K562 (cell line): ENCODE measurements around the gene RELL1. TPM values are rescaled to one million over a fixed set of nuclear protein-coding genes. Genes with fewer than 3 reads are reported as not detected.

Experiments
- ATAC-seq: fragments of 200-7000 bp; cut with Tn5 transposase; 3 replicates; pipeline ENCODE4 v1.9.1; 2020; ENCODE audit warnings: moderate library complexity
- BruUV-seq: library from RNA; stranded (reverse); fragments of 400-500 nt; replicated peaks from 2 replicates; lab custom pipeline; 2021; lab: Mats Ljungman, UMichigan
- CTCF ChIA-PET: fragments of 300-600 bp; formaldehyde crosslinking; extraction: SDS; loops from one replicate; lab custom pipeline; 2021; ENCODE audit warnings: low intra/inter-chr PET ratio; lab: Yijun Ruan, JAX
- POLR2A ChIA-PET: fragments of 300-600, 350-650 bp; sonication (Branson Sonifier 250); formaldehyde crosslinking; extraction: SDS; loops from one replicate; lab custom pipeline; 2021; ENCODE audit warnings: antibody characterized with exemption, inconsistent platforms; lab: Yijun Ruan, JAX
- DNase-seq, 4 experiments: peaks; one replicate each; pipeline versions ENCODE4 v3.0.0 to v3.0.0-alpha.2; 2011 to 2018; ENCODE audit warnings: low spot score in 3 of 4, mixed read lengths in 3 of 4; ENCODE audit errors: extremely low read depth in 1 of 4
- FAIRE-seq: peaks from 2 replicates; lab custom pipeline; 2011; peaks lifted over from hg19 to GRCh38; lab: Jason Lieb, UNC
- H2AFZ ChIP-seq: 2 replicates; pipeline ENCODE4 v1.6.0; 2011; ENCODE audit warnings: low read depth, low read length, control low read depth, inconsistent platforms
- H3K27ac ChIP-seq: fragments of 200-600 bp; 3 replicates; pipeline ENCODE4 v1.8.0; 2011; ENCODE audit warnings: low read depth, mild to moderate bottlenecking, control low read depth, inconsistent platforms, low read length, moderate library complexity, mixed read lengths; ENCODE audit errors: extremely low read depth
- H3K27me3 ChIP-seq, 2 experiments: fragments of 300-600 bp in 1 of 2; 2 replicates in 1 of 2; 3 replicates in 1 of 2; pipeline versions ENCODE4 v1.6.0 to v1.8.0; 2011; ENCODE audit warnings: inconsistent platforms in 2 of 2, low read length in 2 of 2, mild to moderate bottlenecking in 1 of 2, mixed read lengths in 1 of 2, moderate library complexity in 1 of 2; ENCODE audit not compliant: control insufficient read depth in 2 of 2, insufficient read depth in 2 of 2
- H3K36me3 ChIP-seq: fragments of 300-600 bp; 3 replicates; pipeline ENCODE4 v1.8.0; 2011; ENCODE audit warnings: mild to moderate bottlenecking, low read length, inconsistent platforms; ENCODE audit not compliant: control insufficient read depth, insufficient read depth
- H3K4me1 ChIP-seq, 2 experiments: fragments of 200-600 bp in 1 of 2; replicated peaks in 1 of 2; 2 replicates in 1 of 2; 3 replicates in 1 of 2; pipeline versions ENCODE4 v1.5.1 to v1.8.0; 2011; ENCODE audit warnings: inconsistent platforms in 2 of 2, low read length in 2 of 2, mild to moderate bottlenecking in 1 of 2, mixed read lengths in 1 of 2, moderate library complexity in 1 of 2; ENCODE audit not compliant: control insufficient read depth in 2 of 2, insufficient read depth in 2 of 2
- H3K4me2 ChIP-seq: 2 replicates; pipeline ENCODE4 v1.6.1; 2011; ENCODE audit warnings: low read length, control low read depth, inconsistent platforms, mixed read lengths; ENCODE audit not compliant: insufficient read depth
- H3K4me3 ChIP-seq: fragments of 200-600 bp; sonication (generic), shearing (Covaris generic); 2 replicates; pipeline ENCODE4 v1.5.1; 2016; ENCODE audit warnings: control low read depth, inconsistent platforms
- H3K79me2 ChIP-seq: fragments of 200-600 bp; 3 replicates; pipeline ENCODE4 v1.8.0; 2011; ENCODE audit warnings: low read length, inconsistent platforms; ENCODE audit not compliant: control insufficient read depth, insufficient read depth
- H3K9ac ChIP-seq, 2 experiments: 2 replicates each; pipeline versions ENCODE4 v1.6.0 to v1.6.1; 2011; ENCODE audit warnings: low read depth in 2 of 2, low read length in 2 of 2, control low read depth in 1 of 2, inconsistent platforms in 1 of 2, mild to moderate bottlenecking in 1 of 2, mixed read lengths in 1 of 2; ENCODE audit not compliant: insufficient read depth in 1 of 2
- H3K9me1 ChIP-seq: one replicate; pipeline ENCODE4 v1.6.0; 2011; ENCODE audit warnings: inconsistent platforms, mild to moderate bottlenecking, low read length, moderate library complexity; ENCODE audit not compliant: control insufficient read depth, insufficient read depth
- H3K9me3 ChIP-seq: replicated peaks from 2 replicates; pipeline ENCODE4 v1.5.1; 2011; ENCODE audit warnings: low read depth, low read length, inconsistent platforms; ENCODE audit not compliant: control insufficient read depth, insufficient read depth
- H4K20me1 ChIP-seq: replicated peaks from 2 replicates; pipeline ENCODE4 v1.6.1; 2011; ENCODE audit warnings: low read length, inconsistent platforms, mixed read lengths; ENCODE audit not compliant: control insufficient read depth, insufficient read depth
- BCOR ChIP-seq: fragments of 450-650 bp; IDR thresholded peaks from 2 replicates; pipeline ENCODE4 v1.6.1; 2016
- BMI1 ChIP-seq: fragments of 150-350 bp; IDR thresholded peaks from 2 replicates; pipeline ENCODE4 v1.6.1; 2014; ENCODE audit warnings: low read length
- BRCA1 ChIP-seq, 2 experiments: fragments of 450-650 bp in 1 of 2; sonication (generic) in 1 of 2; formaldehyde crosslinking in 1 of 2; IDR thresholded peaks; 2 replicates each; pipeline versions ENCODE4 v1.5.0 to v1.6.1; 2017 to 2020; ENCODE audit warnings: mild to moderate bottlenecking in 1 of 2, missing genetic modification reagents in 1 of 2
- CBX3 ChIP-seq, 2 experiments: IDR thresholded peaks; 1 replicate in 1 of 2; 2 replicates in 1 of 2; pipeline ENCODE4 v1.6.1; 2012; ENCODE audit warnings: inconsistent platforms in 2 of 2, low read length in 2 of 2, borderline replicate concordance in 1 of 2, control low read depth in 1 of 2
- ELF4 ChIP-seq: fragments of 450-650 bp; formaldehyde crosslinking; IDR thresholded peaks from 2 replicates; pipeline ENCODE4 v1.4.0; 2022; ENCODE audit warnings: missing genetic modification characterization
- ETS2 ChIP-seq: IDR thresholded peaks from 2 replicates; pipeline ENCODE4 v1.6.1; 2016; ENCODE audit warnings: borderline replicate concordance, missing genetic modification characterization, mild to moderate bottlenecking, moderate library complexity, missing compliant biosample characterization; ENCODE audit not compliant: poor library complexity, severe bottlenecking
- ETV6 ChIP-seq, 3 experiments: fragments of 150-350 bp in 1 of 3; sonication (generic) in 1 of 3; formaldehyde crosslinking in 1 of 3; IDR thresholded peaks; 2 replicates each; pipeline versions ENCODE4 v1.6.1 to v1.8.0; 2014 to 2022; ENCODE audit warnings: borderline replicate concordance in 2 of 3, low read depth in 2 of 3, antibody characterized with exemption in 1 of 3, low read length in 1 of 3, mild to moderate bottlenecking in 1 of 3, missing genetic modification reagents in 1 of 3
- KLF13 ChIP-seq: fragments of 450-650 bp; IDR thresholded peaks from 2 replicates; pipeline ENCODE4 v1.6.1; 2016; ENCODE audit warnings: missing genetic modification characterization, low read depth, mild to moderate bottlenecking, missing compliant biosample characterization, moderate library complexity, borderline replicate concordance
- NCOR1 ChIP-seq: fragments of 450-650 bp; IDR thresholded peaks from 2 replicates; pipeline ENCODE4 v1.6.1; 2016; ENCODE audit warnings: mild to moderate bottlenecking, moderate library complexity
- PHF21A ChIP-seq: fragments of 450-650 bp; IDR thresholded peaks from 2 replicates; pipeline ENCODE4 v1.6.1; 2017; ENCODE audit warnings: low read depth, borderline replicate concordance
- RBFOX2 ChIP-seq: fragments of 200-400 bp; formaldehyde crosslinking; IDR thresholded peaks from 2 replicates; pipeline ENCODE4 v1.6.1; 2017; ENCODE audit warnings: low read depth, mild to moderate bottlenecking, low read length, moderate library complexity
- RBM14 ChIP-seq: fragments of 200-400 bp; formaldehyde crosslinking; IDR thresholded peaks from 2 replicates; pipeline ENCODE4 v1.6.1; 2018; ENCODE audit warnings: low read depth, mild to moderate bottlenecking, low read length, moderate library complexity, borderline replicate concordance; ENCODE audit not compliant: insufficient read depth
- SMARCE1 ChIP-seq: fragments of 450-650 bp; IDR thresholded peaks from 2 replicates; pipeline ENCODE4 v1.7.1; 2016; ENCODE audit warnings: mild to moderate bottlenecking
- SRSF3 ChIP-seq: fragments of 200-400 bp; formaldehyde crosslinking; IDR thresholded peaks from 2 replicates; pipeline ENCODE4 v1.6.1; 2016; ENCODE audit warnings: mild to moderate bottlenecking, low read length, moderate library complexity; ENCODE audit not compliant: insufficient read depth
- ZNF212 ChIP-seq: fragments of 450-650 bp; formaldehyde crosslinking; IDR thresholded peaks from 2 replicates; pipeline ENCODE4 v1.4.0; 2020; ENCODE audit warnings: mild to moderate bottlenecking
- ZNF3 ChIP-seq: fragments of 250-450 bp; sonication (Bioruptor Pico); IDR thresholded peaks from 2 replicates; pipeline ENCODE4 v1.5.0; 2021; ENCODE audit warnings: mild to moderate bottlenecking, moderate library complexity
- WGBS: fragments of 100-300 bp; shearing (Covaris generic); methylation state at CpG from one replicate; pipeline ENCODE4 v1.1.6; 2016; ENCODE audit warnings: low coverage, mixed read lengths; ENCODE audit not compliant: insufficient coverage; ENCODE audit errors: missing lambda C conversion rate; 5-methylcytosine and 5-hydroxymethylcytosine counted together
- in situ Hi-C: fragments of 300-500 bp; cut with MboI; formaldehyde crosslinking; loops from 4 replicates; pipeline ENCODE4 v1.15.0; 2018; ENCODE audit warnings: inconsistent platforms, mixed read lengths
- intact Hi-C: fragments of 100-400 bp; cut with micrococcal nuclease; formaldehyde crosslinking; loops from 2 replicates; pipeline ENCODE4 v1.14.2; 2022
- polyA plus RNA-seq, 8 experiments: library from polyadenylated mRNA; depleted of rRNA in 4 of 8; stranded (reverse) in 5 of 8; unstranded in 3 of 8; fragments of >200 nt; fragmentation: Nextera tagmentation in 2 of 8; fragmentation: Illumina TruSeq in 1 of 8; extraction: Ambion mirVana in 2 of 8; extraction: Trizol in 1 of 8; gene quantifications; 2 replicates each; pipeline versions ENCODE4 v1.2.1 to v1.2.3, GENCODE V29; 2011 to 2014; ENCODE audit warnings: inconsistent platforms in 1 of 8, missing spikeins in 1 of 8
- total RNA-seq, 7 experiments: library from RNA; depleted of rRNA in 6 of 7; stranded (reverse); fragments of >200 nt in 6 of 7; fragmentation: Illumina TruSeq in 2 of 7; extraction: Trizol in 2 of 7; gene quantifications; 2 replicates each; pipeline versions ENCODE4 v1.2.1 to v1.2.3, GENCODE V29; 2011 to 2021; ENCODE audit warnings: low replicate concordance in 1 of 7
- TF ChIP-seq, protein P1 (sequence below), 2 experiments: fragments of 200-800 bp in 1 of 2; sonication (Bioruptor generic) in 1 of 2; sonication (generic) in 1 of 2; formaldehyde crosslinking in 1 of 2; IDR thresholded peaks in 1 of 2; conservative IDR thresholded peaks in 1 of 2; 2 replicates each; pipeline versions ENCODE4 v1.5.0 to v1.6.1; 2016 to 2020; ENCODE audit warnings: missing compliant biosample characterization in 1 of 2, missing genetic modification characterization in 1 of 2, missing genetic modification reagents in 1 of 2
- TF ChIP-seq, protein P2 (sequence below): fragments of 450-650 bp; conservative IDR thresholded peaks from 2 replicates; pipeline ENCODE4 v1.6.1; 2016; ENCODE audit warnings: missing genetic modification characterization, low read depth, mild to moderate bottlenecking, control low read depth, missing compliant biosample characterization

The RELL1 gene
- total and polyA plus RNA-seq, 9 of the 15 experiments (the other 6 are each of a cell fraction or from before 2014, with no cell fraction given): 0.06 to 3.5 (median 1.7) TPM; not detected in 1

DNA sequence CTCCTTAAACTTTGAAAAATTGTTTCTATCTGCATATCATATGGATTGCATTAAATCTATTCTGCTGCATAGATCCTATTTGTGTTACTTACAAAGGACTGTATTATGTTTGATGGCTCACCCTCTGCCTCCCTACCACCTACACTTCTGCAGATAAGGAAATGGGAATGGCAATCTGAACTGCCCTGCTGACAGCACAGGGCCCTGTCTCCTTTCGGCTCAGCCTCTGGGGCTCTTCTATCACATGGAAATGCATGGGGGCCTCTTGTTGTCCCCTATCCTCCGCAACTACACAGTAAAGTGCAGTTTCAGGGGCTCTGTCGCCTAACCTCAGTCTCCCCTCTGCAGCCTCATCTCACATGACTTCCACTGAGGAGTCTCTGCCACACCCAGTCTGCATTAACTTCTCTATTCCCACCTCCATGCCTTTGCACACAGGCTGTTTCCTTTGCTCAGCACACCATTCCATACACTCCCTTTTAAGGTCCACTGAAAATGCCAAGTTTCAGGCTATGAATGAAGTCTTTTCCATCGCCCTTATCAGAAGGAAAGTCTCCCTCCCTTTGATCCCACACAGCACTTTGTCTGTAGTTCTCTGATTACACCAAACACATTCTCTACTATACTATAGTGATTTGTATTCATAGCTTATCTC, 12.5 kb downstream of the RELL1 start:
- Histone ChIP-seq H3K27me3 (no peaks in the 10 kb centered on the region; a peak in 1 of 5 replicates), H3K4me1 (no peaks in the 10 kb centered on the region), H3K9ac (no peak overlapping the region), H3K79me2 (no peaks in the 10 kb centered on the region), H3K4me2 (no peak overlapping the region), H3K9me1 (no peaks in the 10 kb centered on the region), H3K4me3 (no peak overlapping the region), H3K36me3 (no peaks in the 10 kb centered on the region), H2AFZ (no peak overlapping the region), H3K27ac (no peak overlapping the region), H3K9me3 (no peaks in the 10 kb centered on the region), H4K20me1 (no peaks in the 10 kb centered on the region)
- no peak for FAIRE-seq
- CTCF ChIA-PET: no interaction called here
- in situ Hi-C loops: no loop called here
- 4% methylated on average over 4 of the region's 4 CpGs for WGBS
- POLR2A ChIA-PET: interaction anchor here (0.6 to 0.8 kb wide), 2 partner anchors 13 to 152 kb away, joined by 3 to 5 read pairs; no protein-coding TSS in a partner anchor
- BruUV-seq: no TSS peak
- TF ChIP-seq BRCA1 (IDR thresholded peaks at IDR 0.05) (no peak), BRCA1 (CRISPR knock-in tag; IDR thresholded peaks at IDR 0.05) (no peak), ZNF3 (no peak), ZNF212 (no peak), BCOR (no peak), ETV6 (IDR thresholded peaks at IDR 0.05; ENCODE audit: borderline replicate concordance in 1 of 2, low read depth in 2 of 2, low read length in 1 of 2) (no peak), ETV6 (CRISPR knock-in tag; IDR thresholded peaks at IDR 0.05; ENCODE audit: borderline replicate concordance) (no peak), ELF4 (CRISPR knock-in tag) (no peak), SRSF3 (no peak), RBM14 (no peak), NCOR1 (no peak), PHF21A (no peak), RBFOX2 (no peak), ETS2 (tag) (no peak), CBX3 (IDR thresholded peaks at IDR 0.05; ENCODE audit: borderline replicate concordance in 1 of 2, low read length in 2 of 2) (no peak), BMI1 (no peak), SMARCE1 (no peak), KLF13 (tag) (no peak)
- TF ChIP-seq, protein P1, sequence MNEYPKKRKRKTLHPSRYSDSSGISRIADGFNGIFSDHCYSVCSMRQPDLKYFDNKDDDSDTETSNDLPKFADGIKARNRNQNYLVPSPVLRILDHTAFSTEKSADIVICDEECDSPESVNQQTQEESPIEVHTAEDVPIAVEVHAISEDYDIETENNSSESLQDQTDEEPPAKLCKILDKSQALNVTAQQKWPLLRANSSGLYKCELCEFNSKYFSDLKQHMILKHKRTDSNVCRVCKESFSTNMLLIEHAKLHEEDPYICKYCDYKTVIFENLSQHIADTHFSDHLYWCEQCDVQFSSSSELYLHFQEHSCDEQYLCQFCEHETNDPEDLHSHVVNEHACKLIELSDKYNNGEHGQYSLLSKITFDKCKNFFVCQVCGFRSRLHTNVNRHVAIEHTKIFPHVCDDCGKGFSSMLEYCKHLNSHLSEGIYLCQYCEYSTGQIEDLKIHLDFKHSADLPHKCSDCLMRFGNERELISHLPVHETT (CRISPR knock-in tag; conservative IDR thresholded peaks at IDR 0.05 in 1 of 2, IDR thresholded peaks at IDR 0.05 in 1 of 2): no peak
- TF ChIP-seq, protein P2, sequence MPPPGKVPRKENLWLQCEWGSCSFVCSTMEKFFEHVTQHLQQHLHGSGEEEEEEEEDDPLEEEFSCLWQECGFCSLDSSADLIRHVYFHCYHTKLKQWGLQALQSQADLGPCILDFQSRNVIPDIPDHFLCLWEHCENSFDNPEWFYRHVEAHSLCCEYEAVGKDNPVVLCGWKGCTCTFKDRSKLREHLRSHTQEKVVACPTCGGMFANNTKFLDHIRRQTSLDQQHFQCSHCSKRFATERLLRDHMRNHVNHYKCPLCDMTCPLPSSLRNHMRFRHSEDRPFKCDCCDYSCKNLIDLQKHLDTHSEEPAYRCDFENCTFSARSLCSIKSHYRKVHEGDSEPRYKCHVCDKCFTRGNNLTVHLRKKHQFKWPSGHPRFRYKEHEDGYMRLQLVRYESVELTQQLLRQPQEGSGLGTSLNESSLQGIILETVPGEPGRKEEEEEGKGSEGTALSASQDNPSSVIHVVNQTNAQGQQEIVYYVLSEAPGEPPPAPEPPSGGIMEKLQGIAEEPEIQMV (tag): no peak
- ATAC-seq: no peak
- intact Hi-C loops: no loop called here
- no peak for DNase-seq
